ENCODE measurements around the gene TGFB1I1.

The TGFB1I1 gene

DNA sequence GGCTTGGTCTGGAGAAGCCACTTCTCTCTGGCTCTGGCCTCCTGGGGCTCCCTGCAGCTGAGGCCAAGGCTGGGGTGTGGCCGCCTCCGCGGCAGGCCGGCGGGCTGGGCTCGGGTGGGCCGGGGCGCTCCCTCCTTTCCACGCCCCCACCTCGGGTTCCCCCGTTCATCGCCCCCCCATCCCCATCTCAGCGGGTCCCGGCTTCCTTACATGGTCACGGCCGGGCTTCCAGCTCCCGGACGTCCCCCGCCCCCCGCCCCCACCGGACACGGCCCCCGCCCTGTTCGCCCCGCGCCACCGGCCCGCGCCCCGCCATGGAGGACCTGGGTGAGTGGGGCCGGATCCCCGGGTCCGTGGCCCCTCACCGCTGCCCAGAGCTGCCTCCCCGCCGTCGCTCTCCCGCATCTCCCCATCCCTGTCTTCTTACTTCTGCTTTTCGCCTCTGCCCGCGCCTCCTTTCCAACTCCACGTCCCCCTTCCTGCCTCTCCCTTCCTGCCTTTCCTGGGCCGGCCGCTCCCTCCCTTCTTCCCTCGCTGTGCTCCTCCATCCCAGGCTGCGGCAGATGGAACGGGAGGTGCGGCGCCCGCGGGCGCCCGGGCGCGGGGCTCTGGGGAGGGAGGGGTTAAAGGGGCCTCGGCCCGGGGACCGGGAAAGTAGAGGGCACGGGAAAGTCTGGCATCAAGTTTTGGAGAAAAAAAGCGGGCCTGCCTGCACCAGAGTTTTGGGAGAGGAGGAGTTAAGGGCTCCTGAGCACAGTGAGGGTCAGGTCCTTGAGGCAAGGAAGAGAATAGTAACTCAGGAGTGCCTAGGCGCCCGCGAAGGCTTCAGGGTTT, at the start of gene TGFB1I1:
Gene TGFB1I1 (plus strand): TSS at position 278 of the 834 bp plus-strand sequence. CDS start 37 bp downstream, at position 315.
- peak; percentile 87 for DNase-seq (ENCODE audit: low read depth)
- no peak for TF ChIP-seq MYC (IDR thresholded peaks at IDR 0.05; ENCODE audit: low read depth, low read length)
- TF ChIP-seq, protein P1, sequence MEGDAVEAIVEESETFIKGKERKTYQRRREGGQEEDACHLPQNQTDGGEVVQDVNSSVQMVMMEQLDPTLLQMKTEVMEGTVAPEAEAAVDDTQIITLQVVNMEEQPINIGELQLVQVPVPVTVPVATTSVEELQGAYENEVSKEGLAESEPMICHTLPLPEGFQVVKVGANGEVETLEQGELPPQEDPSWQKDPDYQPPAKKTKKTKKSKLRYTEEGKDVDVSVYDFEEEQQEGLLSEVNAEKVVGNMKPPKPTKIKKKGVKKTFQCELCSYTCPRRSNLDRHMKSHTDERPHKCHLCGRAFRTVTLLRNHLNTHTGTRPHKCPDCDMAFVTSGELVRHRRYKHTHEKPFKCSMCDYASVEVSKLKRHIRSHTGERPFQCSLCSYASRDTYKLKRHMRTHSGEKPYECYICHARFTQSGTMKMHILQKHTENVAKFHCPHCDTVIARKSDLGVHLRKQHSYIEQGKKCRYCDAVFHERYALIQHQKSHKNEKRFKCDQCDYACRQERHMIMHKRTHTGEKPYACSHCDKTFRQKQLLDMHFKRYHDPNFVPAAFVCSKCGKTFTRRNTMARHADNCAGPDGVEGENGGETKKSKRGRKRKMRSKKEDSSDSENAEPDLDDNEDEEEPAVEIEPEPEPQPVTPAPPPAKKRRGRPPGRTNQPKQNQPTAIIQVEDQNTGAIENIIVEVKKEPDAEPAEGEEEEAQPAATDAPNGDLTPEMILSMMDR (IDR thresholded peaks at IDR 0.05; ENCODE audit: low read depth, low read length) = no peak
- TF ChIP-seq, protein P2, sequence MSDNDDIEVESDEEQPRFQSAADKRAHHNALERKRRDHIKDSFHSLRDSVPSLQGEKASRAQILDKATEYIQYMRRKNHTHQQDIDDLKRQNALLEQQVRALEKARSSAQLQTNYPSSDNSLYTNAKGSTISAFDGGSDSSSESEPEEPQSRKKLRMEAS (IDR thresholded peaks at IDR 0.05; ENCODE audit: low read depth, low read length) = no peak
- no peak for TF ChIP-seq POLR2A (IDR thresholded peaks at IDR 0.05; ENCODE audit: extremely low read depth, insufficient read length)
- peak within 1 kb of the TSS; percentile 16 for H3K4me3 ChIP-seq (ENCODE audit: low read depth, low read length)

DNA sequence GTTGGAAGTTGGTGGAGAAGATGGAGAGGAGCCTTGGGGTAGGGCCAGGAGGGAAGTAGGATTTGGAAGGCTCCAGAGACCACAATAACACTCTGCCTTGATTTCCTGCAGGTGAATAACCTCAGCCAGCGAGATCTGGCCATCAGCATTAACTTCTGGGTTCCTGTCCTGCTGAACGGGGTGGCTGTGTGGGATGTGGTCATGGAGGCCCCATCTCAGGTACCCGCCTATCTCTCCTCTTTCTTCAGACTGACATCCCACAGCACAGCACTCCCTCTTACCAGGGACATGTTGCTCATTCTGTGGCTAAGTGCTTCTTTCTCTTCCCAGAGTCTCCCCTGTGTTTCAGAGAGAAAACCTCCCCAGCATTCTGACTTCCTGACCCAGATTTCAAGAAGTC, 48.7 kb upstream of the TGFB1I1 start:
- H3K4me3 ChIP-seq (ENCODE audit: low read depth, low read length) = no peak overlapping the region
- TF ChIP-seq POLR2A (IDR thresholded peaks at IDR 0.05; ENCODE audit: extremely low read depth, insufficient read length) = no peak
- TF ChIP-seq MYC (IDR thresholded peaks at IDR 0.05; ENCODE audit: low read depth, low read length) = no peak
- TF ChIP-seq, protein P2 (IDR thresholded peaks at IDR 0.05; ENCODE audit: low read depth, low read length) = no peak
- TF ChIP-seq, protein P1 (IDR thresholded peaks at IDR 0.05; ENCODE audit: low read depth, low read length) = no peak
- DNase-seq (ENCODE audit: low read depth) = no peak

DNA sequence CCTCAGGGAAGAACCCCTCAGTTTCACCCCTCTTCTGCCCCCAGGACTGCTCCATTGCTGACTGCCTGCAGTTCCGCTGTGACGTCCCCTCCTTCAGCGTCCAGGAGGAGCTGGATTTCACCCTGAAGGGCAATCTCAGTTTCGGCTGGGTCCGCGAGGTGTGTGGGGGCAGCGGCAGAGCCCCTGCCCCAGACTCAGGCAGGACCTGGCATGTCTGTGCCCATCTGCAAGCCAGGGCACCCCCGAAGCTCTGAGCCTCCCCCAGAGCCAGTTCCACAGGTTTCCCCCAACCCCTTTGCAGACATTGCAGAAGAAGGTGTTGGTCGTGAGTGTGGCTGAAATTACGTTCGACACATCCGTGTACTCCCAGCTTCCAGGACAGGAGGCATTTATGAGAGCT, 48.2 kb upstream of the TGFB1I1 start:
- no peak overlapping the region for H3K4me3 ChIP-seq (ENCODE audit: low read depth, low read length)
- DNase-seq (ENCODE audit: low read depth) = no peak

GRCh38 chr16:31427441-31428278, 44.3 kb upstream of the TGFB1I1 start:
- H3K4me3 ChIP-seq (ENCODE audit: low read depth, low read length) = no peak overlapping the region
- no peak for DNase-seq (ENCODE audit: low read depth)
- TF ChIP-seq, protein P2 (IDR thresholded peaks at IDR 0.05; ENCODE audit: low read depth, low read length) = no peak
- TF ChIP-seq POLR2A (IDR thresholded peaks at IDR 0.05; ENCODE audit: extremely low read depth, insufficient read length) (no peak), MYC (IDR thresholded peaks at IDR 0.05; ENCODE audit: low read depth, low read length) (no peak)
- TF ChIP-seq, protein P1 (IDR thresholded peaks at IDR 0.05; ENCODE audit: low read depth, low read length) = no peak

More for the DNA sequence above, 48.2 kb upstream of the TGFB1I1 start:
- TF ChIP-seq POLR2A (IDR thresholded peaks at IDR 0.05; ENCODE audit: extremely low read depth, insufficient read length) (no peak), MYC (IDR thresholded peaks at IDR 0.05; ENCODE audit: low read depth, low read length) (no peak)
- TF ChIP-seq, protein P1 (IDR thresholded peaks at IDR 0.05; ENCODE audit: low read depth, low read length) = no peak
- TF ChIP-seq, protein P2 (IDR thresholded peaks at IDR 0.05; ENCODE audit: low read depth, low read length) = no peak

- no peak for TF ChIP-seq POLR2A (IDR thresholded peaks at IDR 0.05; ENCODE audit: extremely low read depth, insufficient read length)
- TF ChIP-seq, protein P1 (IDR thresholded peaks at IDR 0.05; ENCODE audit: low read depth, low read length) = no peak
- TF ChIP-seq, protein P2 (IDR thresholded peaks at IDR 0.05; ENCODE audit: low read depth, low read length) = no peak
- TF ChIP-seq MYC (IDR thresholded peaks at IDR 0.05; ENCODE audit: low read depth, low read length) = no peak
- no peak for DNase-seq (ENCODE audit: low read depth)
- H3K4me3 ChIP-seq (ENCODE audit: low read depth, low read length) = no peak within 1 kb of the TSS
Measured at GRCh38 chr16:31428279-31428597, 43.7 kb upstream of the TGFB1I1 start, which contains the start of gene COX6A2. TSS of gene COX6A2 (minus strand) at chr16:31428360. CDS start at chr16:31428325, 35 bp downstream.
